HG03520 (cell line): ENCODE data around the gene RGL1.
"Not testable (repeated sequence)": the region's sequence is repeated elsewhere in the genome, so short reads cannot be mapped to it uniquely, and the experiment has no call there.

Experiments
- ATAC-seq: cut with Tn5 transposase; IDR thresholded peaks from one replicate; pipeline ENCODE4 v1.9.1; 2021; ENCODE audit warnings: mild to moderate bottlenecking, moderate library complexity; ENCODE audit not compliant: unreplicated experiment

The RGL1 gene

GRCh38 chr1:183783767-183784637 is 20.9 kb upstream of the RGL1 start:
- ATAC-seq = no peak

- not testable (repeated sequence) for ATAC-seq
Measured at GRCh38 chr1:183785921-183786320, 19.0 kb upstream of the RGL1 start.

GRCh38 chr1:183787704-183788103 is 17.2 kb upstream of the RGL1 start:
- ATAC-seq = no peak

- ATAC-seq = no peak
Measured at GRCh38 chr1:183791319-183791718, 13.6 kb upstream of the RGL1 start.

- no peak for ATAC-seq
Measured at GRCh38 chr1:183792300-183792699, 12.6 kb upstream of the RGL1 start.

GRCh38 chr1:183794088-183794487 is 10.8 kb upstream of the RGL1 start:
- ATAC-seq = no peak

GRCh38 chr1:183800449-183800848 is 4.5 kb upstream of the RGL1 start:
- no peak for ATAC-seq

- ATAC-seq = no peak
Measured at GRCh38 chr1:183801649-183802048, 3.3 kb upstream of the RGL1 start.

- ATAC-seq = no peak
Measured at GRCh38 chr1:183804387-183804786, 533 bp upstream of the RGL1 start.

GRCh38 chr1:183806125-183806524 is 1.2 kb downstream of the RGL1 start:
- no peak for ATAC-seq

- no peak for ATAC-seq
Measured at GRCh38 chr1:183806675-183807074, 1.8 kb downstream of the RGL1 start.

- peak; percentile 48 for ATAC-seq
Measured at GRCh38 chr1:183807549-183808168, 2.7 kb downstream of the RGL1 start.

GRCh38 chr1:183808296-183809027 is 3.5 kb downstream of the RGL1 start:
- ATAC-seq = no peak

- no peak for ATAC-seq
Measured at GRCh38 chr1:183810121-183810520, 5.2 kb downstream of the RGL1 start.

GRCh38 chr1:183810756-183811544 is 6.0 kb downstream of the RGL1 start:
- no peak for ATAC-seq

GRCh38 chr1:183812128-183812527 is 7.2 kb downstream of the RGL1 start:
- ATAC-seq = no peak

GRCh38 chr1:183812686-183813569 is 8.0 kb downstream of the RGL1 start:
- no peak for ATAC-seq

GRCh38 chr1:183814121-183814681 is 9.3 kb downstream of the RGL1 start:
- ATAC-seq = no peak

- ATAC-seq = no peak
Measured at GRCh38 chr1:183816110-183816509, 11.2 kb downstream of the RGL1 start.
